Caco-2 (cell line): ENCODE measurements around the gene DCX. TPM values are rescaled to one million over a fixed set of nuclear protein-coding genes. Genes with fewer than 3 reads are reported as not detected.

ENCODE experiments used
- BruUV-seq: library from RNA; stranded (reverse); fragments of 400-500 nt; replicated peaks from 2 replicates; lab custom pipeline; 2021; lab: Mats Ljungman, UMichigan
- CTCF ChIA-PET: fragments of 300-600 bp; sonication (Branson Sonifier 250); formaldehyde crosslinking; loops from one replicate; lab custom pipeline; 2022; ENCODE audit warnings: antibody characterized with exemption; lab: Charles Lee
- POLR2A ChIA-PET: fragments of 300-600 bp; sonication (Branson Sonifier 250); formaldehyde crosslinking; loops from one replicate; lab custom pipeline; 2022; ENCODE audit warnings: antibody characterized with exemption; lab: Charles Lee
- DNase-seq, 2 experiments: peaks; one replicate each; pipeline versions ENCODE4 v3.0.0 to v3.0.0-alpha.2; 2020 to 2022
- H3K27me3 ChIP-seq: replicated peaks from 2 replicates; pipeline ENCODE4 v1.6.0; 2011; ENCODE audit warnings: low read length; ENCODE audit not compliant: control insufficient read depth, insufficient read depth
- H3K36me3 ChIP-seq: 2 replicates; pipeline ENCODE4 v1.5.1; 2011; ENCODE audit warnings: low read length; ENCODE audit not compliant: control insufficient read depth, insufficient read depth
- H3K4me1 ChIP-seq: fragments of 250-450 bp; sonication (Bioruptor Pico); 2 replicates; pipeline ENCODE4 v1.5.1; 2020; ENCODE audit warnings: mild to moderate bottlenecking
- H3K4me3 ChIP-seq: 2 replicates; pipeline ENCODE4 v1.5.1; 2011; ENCODE audit warnings: low read depth, mild to moderate bottlenecking, control low read depth, low read length
- H3K9me3 ChIP-seq: fragments of 250-450 bp; sonication (Bioruptor Pico); 2 replicates; pipeline ENCODE4 v1.5.1; 2020; ENCODE audit warnings: mild to moderate bottlenecking, moderate library complexity
- H3K27ac Mint-ChIP-seq: one replicate; pipeline ENCODE4 v1.8.0; 2022; ENCODE audit warnings: mixed read lengths; ENCODE audit not compliant: unreplicated experiment
- H3K27me3 Mint-ChIP-seq: one replicate; pipeline ENCODE4 v1.8.0; 2022; ENCODE audit warnings: mixed read lengths; ENCODE audit not compliant: insufficient read depth, unreplicated experiment
- H3K36me3 Mint-ChIP-seq: one replicate; pipeline ENCODE4 v1.8.0; 2022; ENCODE audit warnings: mild to moderate bottlenecking, mixed read lengths; ENCODE audit not compliant: insufficient read depth, unreplicated experiment
- H3K4me1 Mint-ChIP-seq: one replicate; pipeline ENCODE4 v1.8.0; 2022; ENCODE audit warnings: low read depth, mixed read lengths; ENCODE audit not compliant: unreplicated experiment
- H3K4me3 Mint-ChIP-seq: one replicate; pipeline ENCODE4 v1.8.0; 2022; ENCODE audit warnings: mild to moderate bottlenecking, moderate library complexity, mixed read lengths; ENCODE audit not compliant: unreplicated experiment
- H3K9me3 Mint-ChIP-seq: one replicate; pipeline ENCODE4 v1.8.0; 2022; ENCODE audit warnings: mixed read lengths; ENCODE audit not compliant: unreplicated experiment
- intact Hi-C: fragments of 100-400 bp; cut with micrococcal nuclease; formaldehyde crosslinking; loops from one replicate; pipeline ENCODE4 v1.10.0; 2022; ENCODE audit not compliant: unreplicated experiment
- total RNA-seq: library from RNA; stranded (reverse); gene quantifications from 2 replicates; pipeline ENCODE4 v1.2.3, GENCODE V29; 2022
- TF ChIP-seq, protein P1 (sequence below), 2 experiments: fragments of 200-600 bp in 1 of 2; IDR thresholded peaks; 1 replicate in 1 of 2; 2 replicates in 1 of 2; pipeline versions ENCODE4 v1.5.1 to v1.8.0; 2011 to 2022; ENCODE audit warnings: antibody characterized with exemption in 1 of 2, control low read depth in 1 of 2, inconsistent platforms in 1 of 2, low read depth in 1 of 2, low read length in 1 of 2, mild to moderate bottlenecking in 1 of 2, moderate library complexity in 1 of 2; ENCODE audit not compliant: insufficient read depth in 1 of 2, severe bottlenecking in 1 of 2, unreplicated experiment in 1 of 2

DCX gene
- total RNA-seq, 1 experiment from 2014 or later: not detected

DNA sequence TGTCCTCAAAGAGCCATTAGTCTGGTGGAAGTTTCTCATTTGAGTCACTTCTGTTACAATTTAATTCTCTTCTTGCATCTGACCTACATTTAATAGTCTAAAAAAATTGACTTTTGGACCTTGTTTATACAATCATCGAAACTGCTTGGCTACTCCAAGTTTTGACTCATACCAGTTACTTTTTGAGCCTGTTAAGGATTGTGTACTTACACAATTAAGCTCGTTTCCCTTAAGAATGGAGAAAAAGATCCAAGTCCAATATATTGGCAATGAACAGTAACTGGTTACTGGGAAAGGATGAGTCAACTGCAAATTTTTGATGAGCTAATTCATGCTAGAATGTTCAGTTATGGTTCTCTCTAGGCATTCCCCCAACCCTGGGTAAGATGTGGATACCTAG is 58.2 kb downstream of the DCX start:
- TF ChIP-seq, protein P1, sequence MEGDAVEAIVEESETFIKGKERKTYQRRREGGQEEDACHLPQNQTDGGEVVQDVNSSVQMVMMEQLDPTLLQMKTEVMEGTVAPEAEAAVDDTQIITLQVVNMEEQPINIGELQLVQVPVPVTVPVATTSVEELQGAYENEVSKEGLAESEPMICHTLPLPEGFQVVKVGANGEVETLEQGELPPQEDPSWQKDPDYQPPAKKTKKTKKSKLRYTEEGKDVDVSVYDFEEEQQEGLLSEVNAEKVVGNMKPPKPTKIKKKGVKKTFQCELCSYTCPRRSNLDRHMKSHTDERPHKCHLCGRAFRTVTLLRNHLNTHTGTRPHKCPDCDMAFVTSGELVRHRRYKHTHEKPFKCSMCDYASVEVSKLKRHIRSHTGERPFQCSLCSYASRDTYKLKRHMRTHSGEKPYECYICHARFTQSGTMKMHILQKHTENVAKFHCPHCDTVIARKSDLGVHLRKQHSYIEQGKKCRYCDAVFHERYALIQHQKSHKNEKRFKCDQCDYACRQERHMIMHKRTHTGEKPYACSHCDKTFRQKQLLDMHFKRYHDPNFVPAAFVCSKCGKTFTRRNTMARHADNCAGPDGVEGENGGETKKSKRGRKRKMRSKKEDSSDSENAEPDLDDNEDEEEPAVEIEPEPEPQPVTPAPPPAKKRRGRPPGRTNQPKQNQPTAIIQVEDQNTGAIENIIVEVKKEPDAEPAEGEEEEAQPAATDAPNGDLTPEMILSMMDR (IDR thresholded peaks at IDR 0.05; ENCODE audit: insufficient read depth in 1 of 2, low read depth in 1 of 2, low read length in 1 of 2, severe bottlenecking in 1 of 2, unreplicated experiment in 1 of 2): no peak
- Mint-ChIP-seq H3K36me3 (no peaks in the 10 kb centered on the region), H3K4me3 (no peak overlapping the region), H3K27ac (no peak overlapping the region), H3K9me3 (no peaks in the 10 kb centered on the region), H3K4me1 (no peaks in the 10 kb centered on the region), H3K27me3 (peaks cover 2% of the 10 kb centered on the region)
- Histone ChIP-seq H3K36me3 (no peaks in the 10 kb centered on the region), H3K4me1 (no peaks in the 10 kb centered on the region), H3K27me3 (no peaks in the 10 kb centered on the region), H3K4me3 (no peak overlapping the region), H3K9me3 (no peaks in the 10 kb centered on the region)
- ChIA-PET CTCF (no interaction called here), POLR2A (no interaction called here)
- intact Hi-C loops: no loop called here
- no peak for DNase-seq
- BruUV-seq: no TSS peak

DNA sequence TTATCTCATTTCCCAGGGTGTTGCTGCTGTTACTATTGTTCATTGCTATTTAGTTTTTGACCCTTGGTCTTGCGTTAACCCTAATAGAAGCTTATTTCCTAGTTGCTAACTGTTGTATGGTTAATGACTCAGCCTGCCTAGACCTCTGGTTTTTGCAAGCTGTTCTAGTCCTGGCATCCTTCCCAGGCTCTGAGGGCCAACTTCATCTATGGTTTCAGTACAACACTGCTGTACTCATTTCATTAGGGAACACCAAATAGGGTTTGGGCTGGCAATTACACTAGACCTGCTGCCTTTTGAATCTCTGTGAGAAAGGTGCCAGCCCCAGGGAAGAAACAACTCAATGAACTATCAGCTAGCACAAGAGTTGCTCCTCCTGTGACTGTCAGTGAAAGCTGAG is 59.6 kb downstream of the DCX start:
- CTCF ChIA-PET: no interaction called here
- Mint-ChIP-seq H3K9me3 (no peaks in the 10 kb centered on the region), H3K4me1 (no peaks in the 10 kb centered on the region), H3K27me3 (peaks cover 2% of the 10 kb centered on the region), H3K4me3 (no peak overlapping the region), H3K27ac (no peak overlapping the region), H3K36me3 (no peaks in the 10 kb centered on the region)
- no peak overlapping the region for H3K4me3 ChIP-seq
- no peaks in the 10 kb centered on the region for H3K36me3 ChIP-seq
- H3K4me1 ChIP-seq: no peaks in the 10 kb centered on the region
- TF ChIP-seq, protein P1 (IDR thresholded peaks at IDR 0.05; ENCODE audit: insufficient read depth in 1 of 2, low read depth in 1 of 2, low read length in 1 of 2, severe bottlenecking in 1 of 2, unreplicated experiment in 1 of 2): no peak
- BruUV-seq: no TSS peak
- H3K27me3 ChIP-seq: no peaks in the 10 kb centered on the region
- no peak for DNase-seq
- H3K9me3 ChIP-seq: no peaks in the 10 kb centered on the region
- POLR2A ChIA-PET: no interaction called here
- intact Hi-C loops: no loop called here

DNA sequence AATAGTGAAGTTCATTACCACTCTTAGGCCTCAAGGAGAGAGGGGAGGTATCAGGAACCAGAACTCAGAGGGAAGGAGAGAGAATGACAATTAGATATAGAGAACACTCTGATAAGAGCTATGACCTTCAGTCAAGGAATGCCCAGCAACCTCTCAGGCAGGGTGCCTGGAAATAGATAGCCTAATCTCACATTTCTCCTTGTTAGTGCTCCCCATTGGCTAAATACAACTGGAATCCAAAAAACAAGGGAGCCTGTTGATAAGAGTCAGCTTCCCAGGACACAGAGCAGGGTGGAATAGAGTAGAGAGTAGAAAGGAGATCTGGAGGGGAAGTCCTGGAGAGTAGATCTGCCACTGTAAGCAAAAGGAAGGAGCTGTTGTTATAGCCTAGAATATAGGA is 62.1 kb downstream of the DCX start:
- H3K27me3 ChIP-seq: no peaks in the 10 kb centered on the region
- no peaks in the 10 kb centered on the region for H3K36me3 ChIP-seq
- TF ChIP-seq, protein P1 (IDR thresholded peaks at IDR 0.05; ENCODE audit: insufficient read depth in 1 of 2, low read depth in 1 of 2, low read length in 1 of 2, severe bottlenecking in 1 of 2, unreplicated experiment in 1 of 2): no peak
- H3K4me3 Mint-ChIP-seq: no peak overlapping the region
- H3K9me3 Mint-ChIP-seq: no peaks in the 10 kb centered on the region
- H3K9me3 ChIP-seq: no peaks in the 10 kb centered on the region
- ChIA-PET CTCF (no interaction called here), POLR2A (no interaction called here)
- no peak overlapping the region for H3K4me3 ChIP-seq
- no peak overlapping the region for H3K27ac Mint-ChIP-seq
- H3K27me3 Mint-ChIP-seq: peaks cover 2% of the 10 kb centered on the region
- H3K4me1 ChIP-seq: no peaks in the 10 kb centered on the region
- no peaks in the 10 kb centered on the region for H3K36me3 Mint-ChIP-seq
- no TSS peak for BruUV-seq
- intact Hi-C loops: no loop called here
- H3K4me1 Mint-ChIP-seq: no peaks in the 10 kb centered on the region
- no peak for DNase-seq
